DND-41 (cell line): ENCODE results near the gene SHTN1.

Experiments used
- ATAC-seq: fragments of 200-7000 bp; cut with Tn5 transposase; 3 replicates; pipeline ENCODE4 v1.9.1; 2021; ENCODE audit warnings: low read depth; ENCODE audit not compliant: insufficient read depth
- DNase-seq: peaks from one replicate; pipeline ENCODE4 v3.0.0-alpha.2; 2020
- H2AFZ ChIP-seq: 2 replicates; pipeline ENCODE4 v1.6.0; 2012; ENCODE audit warnings: low read depth, low read length
- H3K27ac ChIP-seq: 2 replicates; pipeline ENCODE4 v1.5.1; 2012; ENCODE audit warnings: low read length, inconsistent platforms
- H3K27me3 ChIP-seq: fragments of 200-600 bp; sonication (generic); 2 replicates; pipeline ENCODE4 v1.6.0; 2012; ENCODE audit warnings: low read length, mild to moderate bottlenecking, inconsistent platforms; ENCODE audit not compliant: insufficient read depth, poor library complexity
- H3K36me3 ChIP-seq: 2 replicates; pipeline ENCODE4 v1.5.1; 2012; ENCODE audit warnings: low read length, inconsistent platforms; ENCODE audit not compliant: insufficient read depth
- H3K4me1 ChIP-seq: 2 replicates; pipeline ENCODE4 v1.5.1; 2012; ENCODE audit warnings: mild to moderate bottlenecking, low read length; ENCODE audit not compliant: insufficient read depth
- H3K4me2 ChIP-seq: 2 replicates; pipeline ENCODE4 v1.6.0; 2012; ENCODE audit warnings: mild to moderate bottlenecking, moderate library complexity, low read length, inconsistent platforms; ENCODE audit not compliant: insufficient read depth
- H3K4me3 ChIP-seq, 2 experiments: fragments of 200-600 bp in 1 of 2; shearing (Covaris generic) in 1 of 2; 2 replicates each; pipeline ENCODE4 v1.5.1; 2012 to 2016; ENCODE audit warnings: inconsistent platforms in 2 of 2, low read length in 2 of 2, mild to moderate bottlenecking in 2 of 2, low read depth in 1 of 2, moderate library complexity in 1 of 2
- H3K79me2 ChIP-seq: 2 replicates; pipeline ENCODE4 v1.6.0; 2012; ENCODE audit warnings: low read length, inconsistent platforms; ENCODE audit not compliant: insufficient read depth
- H3K9ac ChIP-seq: 2 replicates; pipeline ENCODE4 v1.6.0; 2012; ENCODE audit warnings: low read depth, mild to moderate bottlenecking, inconsistent platforms, low read length, moderate library complexity
- H3K9me3 ChIP-seq: 2 replicates; pipeline ENCODE4 v1.5.1; 2012; ENCODE audit warnings: low read length, moderate library complexity, mild to moderate bottlenecking, inconsistent platforms; ENCODE audit not compliant: insufficient read depth, severe bottlenecking
- H4K20me1 ChIP-seq: 2 replicates; pipeline ENCODE4 v1.6.0; 2012; ENCODE audit warnings: low read length; ENCODE audit not compliant: insufficient read depth
- EZH2 ChIP-seq: IDR thresholded peaks from 3 replicates; pipeline ENCODE4 v1.6.1; 2012; ENCODE audit warnings: borderline replicate concordance, low read depth, mild to moderate bottlenecking, moderate library complexity, low read length, inconsistent platforms; ENCODE audit not compliant: severe bottlenecking
- TF ChIP-seq, protein P1 (sequence below): IDR thresholded peaks from 2 replicates; pipeline ENCODE4 v1.5.1; 2012; ENCODE audit warnings: borderline replicate concordance, low read length, moderate library complexity, mild to moderate bottlenecking; ENCODE audit not compliant: poor library complexity, severe bottlenecking; ENCODE audit errors: extremely low read depth

The SHTN1 gene

DNA sequence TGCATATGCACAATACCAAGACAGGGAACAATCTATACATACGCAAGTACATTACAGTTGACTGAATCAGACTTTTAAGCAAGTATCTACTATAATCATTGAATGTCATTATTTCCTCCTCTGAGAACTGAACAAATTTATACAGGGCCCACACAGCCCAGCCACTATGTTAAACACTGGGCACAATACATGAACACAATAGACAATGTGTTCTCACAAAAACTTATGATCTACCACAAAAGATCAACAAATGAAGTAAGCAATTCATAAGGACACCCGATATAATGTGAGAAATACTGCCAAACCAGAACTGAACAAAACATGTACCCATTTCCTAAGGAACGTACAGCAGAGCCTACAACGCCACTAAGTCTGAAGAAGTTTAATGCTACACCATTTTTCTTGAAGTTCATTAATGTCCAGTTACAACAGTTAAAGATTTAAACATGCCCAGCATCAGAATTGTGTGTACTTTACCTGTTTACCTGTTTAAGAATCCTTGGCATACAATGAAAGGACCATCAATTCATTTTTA is 31.5 kb downstream of the SHTN1 start:
- Histone ChIP-seq H3K9me3 (no peaks in the 10 kb centered on the region), H2AFZ (no peak overlapping the region), H3K4me3 (no peak overlapping the region), H3K79me2 (no peaks in the 10 kb centered on the region), H3K9ac (no peak overlapping the region), H3K36me3 (no peaks in the 10 kb centered on the region), H3K4me1 (no peaks in the 10 kb centered on the region), H3K27me3 (no peaks in the 10 kb centered on the region), H3K4me2 (no peak overlapping the region), H4K20me1 (no peaks in the 10 kb centered on the region), H3K27ac (no peak overlapping the region)
- no peak for ATAC-seq
- no peak for DNase-seq
- TF ChIP-seq, protein P1, sequence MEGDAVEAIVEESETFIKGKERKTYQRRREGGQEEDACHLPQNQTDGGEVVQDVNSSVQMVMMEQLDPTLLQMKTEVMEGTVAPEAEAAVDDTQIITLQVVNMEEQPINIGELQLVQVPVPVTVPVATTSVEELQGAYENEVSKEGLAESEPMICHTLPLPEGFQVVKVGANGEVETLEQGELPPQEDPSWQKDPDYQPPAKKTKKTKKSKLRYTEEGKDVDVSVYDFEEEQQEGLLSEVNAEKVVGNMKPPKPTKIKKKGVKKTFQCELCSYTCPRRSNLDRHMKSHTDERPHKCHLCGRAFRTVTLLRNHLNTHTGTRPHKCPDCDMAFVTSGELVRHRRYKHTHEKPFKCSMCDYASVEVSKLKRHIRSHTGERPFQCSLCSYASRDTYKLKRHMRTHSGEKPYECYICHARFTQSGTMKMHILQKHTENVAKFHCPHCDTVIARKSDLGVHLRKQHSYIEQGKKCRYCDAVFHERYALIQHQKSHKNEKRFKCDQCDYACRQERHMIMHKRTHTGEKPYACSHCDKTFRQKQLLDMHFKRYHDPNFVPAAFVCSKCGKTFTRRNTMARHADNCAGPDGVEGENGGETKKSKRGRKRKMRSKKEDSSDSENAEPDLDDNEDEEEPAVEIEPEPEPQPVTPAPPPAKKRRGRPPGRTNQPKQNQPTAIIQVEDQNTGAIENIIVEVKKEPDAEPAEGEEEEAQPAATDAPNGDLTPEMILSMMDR: no peak
- no peak for TF ChIP-seq EZH2

DNA sequence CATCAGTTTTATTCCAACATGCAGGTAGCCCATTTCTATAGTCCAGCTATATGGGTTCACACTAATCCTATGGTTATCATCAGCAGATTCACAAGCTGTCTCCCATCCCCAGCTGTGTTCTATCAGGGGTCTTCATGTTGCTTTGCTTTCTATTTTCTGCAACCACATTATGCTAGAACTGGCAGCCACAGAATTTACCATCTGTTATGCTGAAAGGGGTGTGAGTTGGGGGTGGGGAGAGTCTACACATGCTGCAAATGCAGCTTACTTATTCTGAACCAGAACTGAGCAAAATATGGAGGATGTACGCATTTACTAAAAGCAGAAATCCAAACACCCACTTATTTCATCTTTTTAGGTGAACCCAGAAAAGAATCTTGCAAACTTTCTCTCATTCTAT is 32.9 kb downstream of the SHTN1 start:
- no peak overlapping the region for H2AFZ ChIP-seq
- H3K27ac ChIP-seq: no peak overlapping the region
- no peaks in the 10 kb centered on the region for H3K79me2 ChIP-seq
- H3K36me3 ChIP-seq: no peaks in the 10 kb centered on the region
- no peaks in the 10 kb centered on the region for H3K27me3 ChIP-seq
- DNase-seq (no peak), ATAC-seq (no peak)
- H3K9ac ChIP-seq: no peak overlapping the region
- no peaks in the 10 kb centered on the region for H3K9me3 ChIP-seq
- no peak overlapping the region for H3K4me2 ChIP-seq
- no peaks in the 10 kb centered on the region for H4K20me1 ChIP-seq
- no peak overlapping the region for H3K4me3 ChIP-seq
- TF ChIP-seq, protein P1: no peak
- TF ChIP-seq EZH2: no peak
- no peaks in the 10 kb centered on the region for H3K4me1 ChIP-seq

DNA sequence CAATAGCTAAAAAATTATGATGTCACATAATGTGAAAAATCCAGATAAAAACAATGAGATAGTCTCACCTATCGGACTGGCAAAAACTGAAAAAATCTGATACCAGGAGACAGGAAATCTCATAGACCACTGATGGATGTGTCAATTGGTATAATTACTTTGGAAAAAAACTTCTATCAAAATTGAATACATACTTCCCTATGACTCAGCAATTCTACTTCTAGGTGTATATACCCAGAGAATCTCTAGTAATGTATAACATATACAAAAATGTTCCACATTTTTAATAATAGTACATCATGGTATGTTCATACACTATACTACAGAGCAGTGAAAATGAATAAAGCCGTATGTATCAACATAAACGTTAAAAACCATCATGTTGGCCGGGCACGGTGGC is 34.9 kb downstream of the SHTN1 start:
- no peak for DNase-seq
- H3K9ac ChIP-seq: no peak overlapping the region
- no peaks in the 10 kb centered on the region for H3K4me1 ChIP-seq
- TF ChIP-seq, protein P1: no peak
- no peak for TF ChIP-seq EZH2
- H3K36me3 ChIP-seq: no peaks in the 10 kb centered on the region
- no peaks in the 10 kb centered on the region for H3K27me3 ChIP-seq
- H4K20me1 ChIP-seq: no peaks in the 10 kb centered on the region
- no peaks in the 10 kb centered on the region for H3K79me2 ChIP-seq
- H3K9me3 ChIP-seq: no peaks in the 10 kb centered on the region
- H3K4me3 ChIP-seq: no peak overlapping the region
- no peak overlapping the region for H3K27ac ChIP-seq
- no peak overlapping the region for H3K4me2 ChIP-seq
- H2AFZ ChIP-seq: no peak overlapping the region
- ATAC-seq: no peak

DNA sequence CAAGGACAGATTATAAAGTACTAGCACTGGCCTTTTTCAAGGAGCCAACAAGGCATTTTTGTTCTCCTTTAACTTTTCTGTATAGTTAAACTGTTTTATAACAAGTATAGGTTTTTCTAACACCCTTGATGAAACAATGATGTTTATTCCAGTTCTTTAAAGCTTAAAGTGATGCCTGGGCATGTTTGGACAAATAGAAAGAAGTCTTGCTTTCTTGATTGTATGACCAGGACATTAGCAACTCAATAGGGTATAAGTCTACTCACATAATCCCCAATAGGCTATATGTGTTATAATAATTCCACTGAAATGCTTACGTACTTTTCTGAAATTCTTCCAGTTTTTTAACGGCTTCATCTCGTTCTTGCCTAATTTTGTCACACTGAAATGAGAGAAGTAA is 36.7 kb downstream of the SHTN1 start:
- Histone ChIP-seq H3K27ac (no peak overlapping the region), H3K4me2 (no peak overlapping the region), H2AFZ (no peak overlapping the region), H3K4me1 (no peaks in the 10 kb centered on the region), H3K27me3 (no peaks in the 10 kb centered on the region), H4K20me1 (no peaks in the 10 kb centered on the region), H3K36me3 (no peaks in the 10 kb centered on the region), H3K4me3 (no peak overlapping the region), H3K9ac (no peak overlapping the region), H3K9me3 (no peaks in the 10 kb centered on the region), H3K79me2 (no peaks in the 10 kb centered on the region)
- TF ChIP-seq, protein P1: no peak
- no peak for TF ChIP-seq EZH2
- DNase-seq: no peak
- ATAC-seq: no peak
